GM21786 (cell line): ENCODE data around the gene AANAT.
A peak's percentile ranks its signal among the peaks of the same experiment; 100 is the strongest.

Experiments
- ATAC-seq: cut with Tn5 transposase; IDR thresholded peaks from one replicate; pipeline ENCODE4 v1.9.1; 2021; ENCODE audit not compliant: unreplicated experiment

The AANAT gene

DNA sequence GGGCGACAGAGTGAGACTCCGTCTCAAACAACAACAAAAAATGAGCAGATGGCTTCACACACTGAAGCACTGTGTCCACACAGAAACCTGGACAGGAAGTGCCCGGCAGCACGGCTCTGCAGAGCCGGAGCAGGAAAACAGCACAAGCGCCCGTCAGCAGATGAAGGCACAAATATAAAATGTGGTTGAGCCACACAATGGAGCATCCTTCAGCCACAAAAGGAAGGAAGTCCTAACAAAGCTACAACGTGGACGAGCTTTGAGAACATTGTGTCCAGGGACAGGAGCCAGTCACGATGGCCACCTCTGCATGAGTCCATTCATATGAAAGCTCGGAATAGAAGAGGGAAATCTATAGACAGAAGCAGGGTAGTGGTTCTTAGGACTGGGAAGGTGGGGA is 18.2 kb downstream of the AANAT start:
- ATAC-seq: no peak

DNA sequence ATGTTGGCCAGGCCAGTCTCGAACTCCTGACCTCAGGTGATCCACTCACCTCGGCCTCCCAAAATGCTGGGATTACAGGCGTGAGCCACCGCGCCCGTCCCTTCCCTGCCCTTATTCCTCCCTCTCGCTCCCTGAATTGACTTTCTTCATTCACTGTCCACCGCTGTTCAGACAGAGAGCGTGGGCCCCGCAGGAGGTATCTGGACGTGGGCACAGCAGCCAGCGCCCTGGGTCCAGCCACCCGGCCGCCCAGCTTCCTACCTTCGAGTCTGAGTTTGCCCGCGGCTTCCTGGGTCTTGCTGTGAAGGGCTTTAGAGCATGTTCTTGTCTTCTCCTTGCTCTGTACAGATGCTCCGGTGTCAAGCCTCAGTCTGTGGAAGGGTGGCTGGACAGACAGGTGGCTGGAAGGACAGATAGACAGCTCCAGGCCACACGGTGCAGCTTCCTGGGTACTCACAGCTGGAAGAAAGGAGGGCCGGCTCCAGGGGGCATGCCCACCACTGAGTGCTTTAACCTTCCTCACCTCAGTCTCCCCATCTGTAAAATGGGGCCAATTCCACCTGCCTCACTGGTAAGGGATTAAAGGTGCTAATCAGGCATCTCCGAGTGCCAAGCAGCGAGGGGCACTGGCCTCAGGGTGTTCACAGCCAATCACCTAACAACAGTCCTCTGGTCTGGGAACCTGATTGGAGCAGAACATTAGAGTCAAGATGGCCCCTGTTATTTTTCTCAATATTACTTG is 20.2 kb downstream of the AANAT start:
- ATAC-seq: no peak

GRCh38 chr17:76490112-76490710 is 22.8 kb downstream of the AANAT start:
- no peak for ATAC-seq

GRCh38 chr17:76491271-76492122 is 24.1 kb downstream of the AANAT start:
- no peak for ATAC-seq

DNA sequence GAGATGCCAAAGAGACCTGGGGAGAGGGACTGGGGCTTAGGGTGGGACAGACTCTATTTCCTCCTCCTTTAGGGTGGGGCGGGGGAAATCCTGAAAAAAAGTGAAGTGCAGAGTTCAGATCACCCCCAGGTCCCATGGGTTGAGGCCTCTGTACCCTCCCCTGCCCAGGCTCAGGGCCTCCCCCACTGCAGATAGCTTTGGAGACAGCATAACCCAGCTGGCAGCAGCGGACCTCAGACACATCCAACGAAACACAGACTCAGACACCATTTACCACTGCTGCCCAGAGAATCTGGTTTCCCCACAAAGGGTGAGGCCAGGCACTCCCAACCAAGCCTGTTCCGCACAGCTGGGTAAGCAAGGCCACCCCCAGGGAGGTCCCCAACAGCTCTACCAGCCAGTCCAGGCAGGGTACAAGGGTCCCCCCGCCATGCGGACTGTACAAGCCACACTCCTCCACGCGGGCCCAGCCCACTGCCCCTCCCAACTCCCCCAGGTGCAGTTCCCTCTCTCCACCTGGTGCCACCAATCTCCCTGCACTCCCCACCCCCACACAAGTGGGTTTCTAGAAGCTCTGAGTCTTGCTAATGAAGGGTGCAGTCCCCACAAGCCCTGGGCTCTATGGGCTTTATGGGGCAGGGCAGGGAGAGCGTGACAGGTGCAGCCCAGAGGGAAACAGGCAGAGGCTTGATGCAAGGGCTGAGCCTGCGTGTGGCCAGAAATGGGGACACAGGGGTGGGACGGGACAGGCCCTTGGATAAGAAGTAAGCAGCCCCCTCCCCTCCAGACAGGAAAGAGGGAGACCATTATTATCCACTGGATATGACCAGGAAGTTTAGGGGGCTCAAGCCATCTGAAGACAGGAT is 25.0 kb downstream of the AANAT start:
- peak; percentile 52 for ATAC-seq

DNA sequence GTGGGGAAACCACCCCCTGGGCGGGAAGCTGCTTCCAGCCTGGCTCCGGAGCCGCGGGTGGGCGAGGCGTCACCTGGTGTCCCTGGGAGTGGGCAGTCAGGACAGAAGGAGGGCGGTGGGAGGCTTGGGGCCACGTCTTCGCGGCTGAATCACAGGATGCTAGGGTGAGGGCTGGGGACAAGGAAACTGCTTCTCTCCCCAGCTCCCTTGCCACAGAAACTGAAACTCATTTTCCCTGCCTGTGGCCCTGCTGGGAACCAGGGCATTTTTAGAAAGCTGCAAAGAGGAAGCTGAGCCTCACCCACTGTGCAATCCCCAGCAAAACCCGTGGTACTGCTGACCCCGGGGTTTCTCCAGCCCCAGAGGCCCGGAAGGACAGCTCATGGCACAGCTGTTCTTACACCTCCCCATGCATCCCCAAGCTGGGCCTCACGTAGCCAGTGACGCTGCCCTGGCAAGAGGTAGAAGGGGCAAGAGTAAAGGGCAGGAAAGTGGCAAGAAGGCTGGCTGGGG is 25.6 kb downstream of the AANAT start:
- ATAC-seq: peak; percentile 37

DNA sequence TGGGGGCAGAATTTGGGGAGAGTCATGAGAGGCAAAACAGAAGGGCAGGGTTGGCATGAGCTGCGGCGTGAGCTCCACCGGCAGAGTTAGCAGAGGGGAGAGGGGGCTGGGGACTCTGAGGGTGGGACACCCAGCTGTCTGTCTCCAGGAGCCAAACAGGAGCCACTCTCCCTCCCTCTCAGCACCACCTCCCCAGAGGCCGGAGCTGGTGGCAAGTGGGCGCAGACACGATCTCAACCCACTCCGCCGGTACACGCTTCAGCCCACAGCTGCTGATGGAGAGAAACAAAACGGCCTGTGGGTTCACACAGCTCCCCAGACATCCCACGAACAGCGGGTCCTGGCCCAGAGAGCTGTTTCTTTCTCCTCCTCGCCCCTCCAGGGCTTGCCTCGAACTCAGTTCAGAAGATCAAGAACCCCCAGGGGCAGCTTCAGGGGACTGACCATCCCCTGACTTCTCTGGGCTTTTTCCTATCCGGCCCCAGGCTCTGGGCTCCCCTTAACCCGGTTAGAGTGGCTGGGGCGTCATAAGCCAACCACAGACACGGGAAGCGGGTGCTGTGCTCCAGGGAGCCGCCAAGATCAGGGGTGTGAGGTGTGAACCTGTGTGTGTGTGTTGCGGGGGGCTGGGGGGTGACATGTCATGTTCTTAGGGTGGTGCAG is 26.2 kb downstream of the AANAT start:
- no peak for ATAC-seq

DNA sequence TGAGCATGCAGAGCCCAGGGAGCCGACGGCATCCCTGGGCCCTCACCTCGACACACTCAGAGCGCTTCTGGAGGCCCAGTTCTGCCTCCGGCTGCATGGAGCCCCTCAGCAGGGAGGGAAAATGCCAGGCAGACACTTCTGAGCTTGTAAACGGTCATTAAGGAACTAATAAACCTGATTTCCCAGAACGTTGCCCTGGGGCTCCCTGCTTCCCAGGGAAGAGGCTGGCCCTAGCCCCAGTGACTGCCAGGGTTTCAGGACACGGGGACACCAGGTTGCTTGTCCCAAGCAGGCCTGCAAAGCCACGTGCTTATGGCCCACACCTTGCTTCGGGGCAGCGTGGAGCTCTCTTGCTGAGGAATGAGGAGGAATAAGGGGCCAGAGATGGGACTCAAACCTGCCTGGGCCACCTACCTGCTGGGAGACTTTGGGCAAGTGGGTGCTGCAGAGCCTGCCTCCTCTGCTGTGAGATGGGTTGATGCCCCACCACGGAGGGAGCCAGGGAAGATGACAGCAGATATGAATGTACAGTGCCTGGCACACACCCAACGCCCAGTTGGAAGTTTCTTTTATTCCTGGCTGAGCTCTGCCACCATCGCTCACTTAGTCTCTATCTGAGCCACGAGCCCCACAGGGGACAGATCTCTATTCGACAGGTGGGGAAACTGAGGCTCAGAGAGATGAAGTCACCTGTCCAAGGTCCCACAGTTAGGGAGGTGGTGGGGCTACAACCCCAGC is 28.4 kb downstream of the AANAT start:
- no peak for ATAC-seq

GRCh38 chr17:76496464-76496863 is 29.1 kb downstream of the AANAT start:
- ATAC-seq: no peak

DNA sequence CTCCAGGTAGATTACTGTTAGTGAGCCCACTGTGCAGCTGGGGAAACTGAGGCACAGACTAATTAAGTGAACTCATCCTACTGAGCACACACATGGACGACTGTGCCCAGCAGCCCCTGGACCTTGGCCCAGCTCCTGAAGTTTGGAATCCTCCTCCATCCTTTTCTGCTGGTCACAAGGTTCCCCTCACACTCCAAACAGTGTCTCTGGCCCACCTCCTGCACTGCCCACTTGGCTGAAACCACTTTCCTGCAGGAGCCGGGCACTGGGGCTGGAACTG is 30.2 kb downstream of the AANAT start:
- no peak for ATAC-seq

DNA sequence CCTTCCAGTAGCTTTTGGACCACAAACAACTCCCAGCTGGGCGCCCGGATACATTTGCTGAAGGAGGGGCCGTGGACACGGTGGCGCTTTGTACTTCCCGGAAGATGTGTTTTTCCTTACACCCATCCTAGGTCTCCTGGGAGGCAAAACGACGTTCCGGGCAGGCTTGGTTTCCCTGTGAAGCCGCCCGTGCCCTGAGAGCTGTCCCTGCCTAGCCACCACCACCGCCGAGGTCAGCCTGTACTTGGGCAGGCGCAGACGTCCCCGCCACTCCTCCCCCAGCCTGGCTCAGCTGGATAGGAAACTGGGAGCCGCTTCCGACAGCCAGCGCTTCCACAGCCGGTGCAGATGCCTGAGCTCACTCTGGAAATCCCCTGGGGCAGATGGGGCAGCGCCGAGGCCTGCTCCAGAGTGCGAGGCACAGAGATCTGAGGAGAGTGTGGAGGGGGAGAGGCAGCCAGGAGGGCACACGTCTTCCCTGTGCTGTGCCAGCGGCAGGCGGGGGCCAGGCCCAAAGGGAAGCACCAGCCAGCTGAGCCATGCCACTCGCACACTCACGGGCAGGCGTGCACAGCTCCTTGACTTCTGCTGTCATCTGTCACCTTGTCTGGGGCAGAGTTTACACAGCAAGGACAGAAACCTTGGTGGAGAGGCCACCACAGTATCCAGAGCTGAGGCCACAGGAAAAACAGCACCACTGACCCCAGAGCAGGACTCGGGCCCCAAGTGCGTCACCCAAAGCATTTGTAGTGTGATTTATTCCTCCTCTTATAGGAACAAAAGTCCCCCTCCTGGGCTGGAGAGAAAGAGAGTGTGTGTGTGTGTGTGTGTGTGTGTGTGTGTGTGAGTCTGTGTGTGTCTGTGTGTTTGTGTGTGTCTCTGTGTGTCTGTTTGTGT is 30.8 kb downstream of the AANAT start:
- ATAC-seq: no peak

DNA sequence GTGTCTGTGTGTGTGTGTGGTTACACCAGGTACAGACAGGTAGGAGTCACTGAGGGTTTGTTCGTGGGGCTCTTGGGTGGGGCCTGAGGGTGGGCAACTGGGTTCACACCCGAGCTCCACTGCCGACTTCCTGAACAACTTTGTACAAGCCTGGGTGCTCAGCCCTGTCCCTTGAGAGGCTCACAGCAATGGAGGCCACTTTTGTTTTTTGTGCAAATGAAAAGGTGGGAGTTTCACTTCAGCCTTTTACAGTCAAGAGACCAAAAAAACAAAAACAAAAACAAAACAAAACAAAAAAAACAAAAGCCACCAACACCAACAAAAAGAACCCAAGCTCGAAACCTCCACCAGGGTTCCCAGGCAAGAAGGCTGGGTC is 31.5 kb downstream of the AANAT start:
- ATAC-seq: no peak

GRCh38 chr17:76499267-76499667 is 31.9 kb downstream of the AANAT start:
- no peak for ATAC-seq

DNA sequence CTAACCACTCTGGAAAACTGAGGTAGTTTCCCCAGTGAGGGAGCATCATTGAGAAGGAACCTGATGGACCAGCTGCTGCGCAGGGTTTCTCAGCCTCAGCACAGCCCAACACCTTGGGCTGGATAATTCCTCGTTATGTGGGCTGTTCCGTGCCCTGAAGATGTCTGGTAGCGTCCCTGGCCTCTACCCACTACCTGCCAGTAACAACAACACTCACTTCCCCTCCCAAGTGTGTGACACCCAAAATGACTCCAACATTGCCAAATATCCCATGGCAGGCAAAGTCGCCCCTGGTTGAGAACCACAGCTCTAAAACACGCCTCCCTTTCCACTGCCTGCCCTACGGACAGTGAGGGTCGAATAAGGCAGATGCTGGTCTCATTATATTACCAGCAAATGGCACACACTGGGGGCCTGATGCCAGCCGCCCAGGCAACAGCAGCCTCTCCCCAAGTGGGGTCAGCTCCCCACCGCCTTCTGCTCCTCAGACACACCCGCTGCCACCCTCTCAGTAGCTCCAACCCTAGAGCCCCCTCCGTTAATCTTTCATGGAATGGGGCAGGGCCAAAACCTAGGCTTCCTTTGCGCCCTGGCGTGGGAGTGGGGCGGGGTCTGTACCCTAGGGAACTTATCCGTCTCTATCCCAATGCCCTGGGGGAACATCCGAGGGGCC is 32.8 kb downstream of the AANAT start:
- no peak for ATAC-seq

GRCh38 chr17:76500747-76501017 is 33.3 kb downstream of the AANAT start:
- no peak for ATAC-seq

- ATAC-seq: peak; percentile 53
Observed at GRCh38 chr17:76501018-76501826, 33.8 kb downstream of the AANAT start, which contains the start of gene RHBDF2. RHBDF2 (minus strand) TSS chr17:76501423; CDS start chr17:76481524, 19,899 bp downstream.

DNA sequence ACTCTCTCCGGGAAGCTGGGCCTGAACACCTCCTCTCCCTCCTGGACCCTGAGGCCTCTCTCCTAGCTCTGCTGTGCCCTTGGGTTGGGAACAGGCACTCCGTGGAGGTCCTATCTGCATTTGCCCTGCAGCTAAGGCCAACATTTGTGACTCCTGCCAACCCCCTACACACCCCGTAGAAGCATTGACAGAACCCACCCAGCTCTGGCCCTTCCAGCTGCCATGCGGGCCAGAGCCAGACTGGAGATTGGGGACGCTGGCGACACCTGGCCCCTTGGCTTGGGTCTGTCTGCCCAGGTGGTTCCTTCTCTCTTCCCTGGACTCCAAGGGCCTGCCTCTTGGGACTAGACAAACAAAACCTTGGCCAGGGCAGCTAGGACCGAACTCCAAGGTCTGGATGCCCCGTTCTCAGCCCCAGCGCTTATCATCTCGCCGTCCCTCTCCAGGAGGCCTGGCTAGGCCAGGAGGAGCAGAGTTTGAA is 34.5 kb downstream of the AANAT start:
- no peak for ATAC-seq
